ENCODE measurements around the gene PREP. TPM values are rescaled to one million over a fixed set of nuclear protein-coding genes. Genes with fewer than 3 reads are reported as not detected.

Gene PREP
- total and polyA plus RNA-seq, 2 of the 8 experiments (the other 6 are each of a cell fraction or from before 2014, with no cell fraction given): 26.8 to 70.0 TPM

GRCh38 chr6:105308840-105309239, 94.0 kb downstream of the PREP start:
- H4K5ac ChIP-seq (ENCODE audit: insufficient read length, low read depth, low read length): no peak overlapping the region
- H2BK12ac ChIP-seq (ENCODE audit: low read depth, low read length): no peak overlapping the region
- H4K8ac ChIP-seq (ENCODE audit: extremely low read depth, insufficient read depth, low read length): no peak overlapping the region
- no peak overlapping the region for H3K14ac ChIP-seq (ENCODE audit: insufficient read length)
- no peak for DNase-seq (ENCODE audit: low read depth in 1 of 2, low spot score in 2 of 2)
- H3K23me2 ChIP-seq (ENCODE audit: low read depth, low read length): no peaks in the 10 kb centered on the region
- no peak overlapping the region for H2BK5ac ChIP-seq (ENCODE audit: low read depth, low read length)
- H4K91ac ChIP-seq (replicated peaks; ENCODE audit: insufficient read length, low read length): no peak overlapping the region
- H3K79me2 ChIP-seq (ENCODE audit: control insufficient read depth in 1 of 2, insufficient read depth in 2 of 2, low read length in 2 of 2): no peaks in the 10 kb centered on the region
- H2BK15ac ChIP-seq (ENCODE audit: low read length): no peak overlapping the region
- CTCF ChIA-PET (ENCODE audit: partially characterized antibody): interaction anchor here (1.5 to 1.6 kb wide), 2 partner anchors 10 to 55 kb away, joined by 3 to 7 read pairs; no protein-coding TSS in a partner anchor
- no peaks in the 10 kb centered on the region for H3K9me3 ChIP-seq (ENCODE audit: insufficient read depth in 2 of 2, low read depth in 1 of 2, low read length in 1 of 2)
- H3K4me1 ChIP-seq (replicated peaks in 1 of 4; ENCODE audit: control insufficient read depth in 3 of 4, insufficient read depth in 4 of 4, low read length in 3 of 4): peaks cover 2 to 6% (median 3%) of the 10 kb centered on the region in 4 experiments; a peak in 4 of 7 replicates
- POLR2A ChIA-PET (ENCODE audit: partially characterized antibody): interaction anchor here (0.6 kb wide), 1 partner anchor 172 kb away, joined by 3 read pairs; no protein-coding TSS in a partner anchor
- no peak for FAIRE-seq
- no peaks in the 10 kb centered on the region for H3K27me3 ChIP-seq (replicated peaks in 1 of 4; ENCODE audit: control insufficient read depth in 3 of 4, extremely low read depth in 1 of 4, insufficient read depth in 3 of 4, low read length in 3 of 4)
- H2BK120ac ChIP-seq (replicated peaks; ENCODE audit: low read depth, low read length): no peak overlapping the region
- H2AFZ ChIP-seq (ENCODE audit: low read length): no peak overlapping the region
- no peak overlapping the region for H3K27ac ChIP-seq (ENCODE audit: low read depth, low read length)
- H3K23ac ChIP-seq (ENCODE audit: insufficient read length): no peak overlapping the region
- no peak overlapping the region for H3K18ac ChIP-seq (ENCODE audit: extremely low read depth, low read length)
- H3K9ac ChIP-seq (replicated peaks in 1 of 4; ENCODE audit: extremely low read depth in 1 of 4, low read depth in 3 of 4, low read length in 3 of 4): no peak overlapping the region
- H2BK20ac ChIP-seq (ENCODE audit: low read length): no peak overlapping the region
- no peaks in the 10 kb centered on the region; a peak in 1 of 8 replicates for H3K36me3 ChIP-seq (ENCODE audit: control insufficient read depth in 2 of 4, insufficient read depth in 4 of 4, low read length in 3 of 4)
- 83% methylated on average over 5 of the region's 5 CpGs; no CpG with 5 or more reads in 1 of the 2 experiments for WGBS, 2 experiments (ENCODE audit: extremely low coverage in 1 of 2, insufficient coverage in 1 of 2, insufficient read length in 1 of 2, insufficient replicate concordance in 2 of 2, low coverage in 1 of 2, low lambda C conversion rate in 2 of 2, missing lambda C conversion rate in 1 of 2)
- no peaks in the 10 kb centered on the region for H4K20me1 ChIP-seq (replicated peaks in 1 of 2; ENCODE audit: control insufficient read depth in 1 of 2, insufficient read depth in 2 of 2, low read length in 2 of 2)
- no peak overlapping the region for H2AK5ac ChIP-seq (ENCODE audit: low read depth, low read length)
- H3K4ac ChIP-seq (replicated peaks; ENCODE audit: insufficient read length, low read depth, low read length): no peak overlapping the region
- no peaks in the 10 kb centered on the region for H3K79me1 ChIP-seq (ENCODE audit: low read depth, low read length)
- no peak overlapping the region for H3K4me3 ChIP-seq (ENCODE audit: extremely low read depth in 1 of 4, insufficient read depth in 2 of 4, low read depth in 3 of 4, low read length in 4 of 4)
- H3K4me2 ChIP-seq (ENCODE audit: insufficient read depth in 1 of 2, low read depth in 2 of 2, low read length in 2 of 2): no peak overlapping the region
- H3K56ac ChIP-seq (replicated peaks; ENCODE audit: insufficient read length, low read depth, low read length): no peak overlapping the region
- TF ChIP-seq HDAC6 (IDR thresholded peaks at IDR 0.05; ENCODE audit: low read depth, low read length) (no peak), EP300 (IDR thresholded peaks at IDR 0.05; ENCODE audit: borderline replicate concordance in 1 of 2, low read depth in 2 of 2, low read length in 2 of 2) (no peak), EZH2 (IDR thresholded peaks at IDR 0.05; ENCODE audit: low read depth, low read length, severe bottlenecking) (no peak), PHF8 (conservative IDR thresholded peaks at IDR 0.05; ENCODE audit: low read depth, low read length) (no peak), SP4 (IDR thresholded peaks at IDR 0.05; ENCODE audit: low read length) (no peak), ZNF274 (IDR thresholded peaks at IDR 0.05; ENCODE audit: borderline replicate concordance, extremely low read depth, low read length) (no peak), CTBP2 (IDR thresholded peaks at IDR 0.05; ENCODE audit: borderline replicate concordance, insufficient read depth, insufficient read length, low read length) (no peak), CHD2 (IDR thresholded peaks at IDR 0.05; ENCODE audit: low read length) (no peak), ATF2 (IDR thresholded peaks at IDR 0.05; ENCODE audit: low read length) (no peak), TBP (IDR thresholded peaks at IDR 0.05; ENCODE audit: low read depth, low read length) (no peak), TAF1 (IDR thresholded peaks at IDR 0.05; ENCODE audit: low read depth, low read length) (no peak), KDM5A (IDR thresholded peaks at IDR 0.05; ENCODE audit: low read length) (no peak)

Measured in H1 (cell line).